AG04449 (cell line): ENCODE results near the gene SPNS1.

Experiments used
- CTCF ChIA-PET: fragments of 350-600 bp; formaldehyde crosslinking; extraction: SDS; loops from one replicate; lab custom pipeline; 2021; ENCODE audit warnings: antibody characterized with exemption; lab: Yijun Ruan, JAX
- POLR2A ChIA-PET: fragments of 400-600, 350-600 bp; formaldehyde crosslinking; extraction: SDS; loops from one replicate; lab custom pipeline; 2020; ENCODE audit warnings: antibody characterized with exemption, inconsistent platforms; lab: Yijun Ruan, JAX
- DNase-seq: peaks from one replicate; pipeline ENCODE4 v3.0.0-alpha.2; 2010; ENCODE audit warnings: low read depth, low spot score
- H3K4me3 ChIP-seq: 2 replicates; pipeline ENCODE4 v1.5.1; 2011; ENCODE audit warnings: low read depth, mild to moderate bottlenecking, control low read depth, low read length
- CTCF ChIP-seq: IDR thresholded peaks from one replicate; pipeline ENCODE4 v1.5.1; 2011; ENCODE audit warnings: mild to moderate bottlenecking, moderate library complexity, low read length, control low read depth, inconsistent platforms; ENCODE audit not compliant: insufficient read depth; ENCODE audit errors: missing control alignments

The SPNS1 gene

GRCh38 chr16:28981517-28981916, 6.9 kb downstream of the SPNS1 start:
- H3K4me3 ChIP-seq, result no peak overlapping the region
- DNase-seq, result no peak
- TF ChIP-seq CTCF, result peak; percentile 39
- CTCF ChIA-PET, result interaction anchor here (1.2 kb wide), 1 partner anchor 29 kb away, joined by 3 read pairs; no protein-coding TSS in a partner anchor
- POLR2A ChIA-PET, result no interaction called here

- no peak overlapping the region for H3K4me3 ChIP-seq
- no peak for TF ChIP-seq CTCF
- POLR2A ChIA-PET, result no interaction called here
- no peak for DNase-seq
- CTCF ChIA-PET, result interaction anchor here (0.8 to 1.0 kb wide), 2 partner anchors 9 to 10 kb away, joined by 3 read pairs; no protein-coding TSS in a partner anchor
Measured at GRCh38 chr16:28982418-28982817, 7.8 kb downstream of the SPNS1 start.

GRCh38 chr16:28982949-28983348, 8.4 kb downstream of the SPNS1 start:
- CTCF ChIA-PET, result interaction anchor here (0.8 to 1.0 kb wide), 2 partner anchors 9 kb away, joined by 3 read pairs; no protein-coding TSS in a partner anchor
- no peak for DNase-seq
- no peak for TF ChIP-seq CTCF
- no peak overlapping the region for H3K4me3 ChIP-seq
- POLR2A ChIA-PET, result no interaction called here

- ChIA-PET POLR2A (no interaction called here), CTCF (interaction anchor here (1.0 kb wide), 1 partner anchor 8 kb away, joined by 3 read pairs; no protein-coding TSS in a partner anchor)
- DNase-seq, result no peak
- no peak overlapping the region for H3K4me3 ChIP-seq
- no peak for TF ChIP-seq CTCF
Measured at GRCh38 chr16:28983644-28984043, 9.1 kb downstream of the SPNS1 start.

GRCh38 chr16:28984091-28984490, 9.5 kb downstream of the SPNS1 start:
- no peak for TF ChIP-seq CTCF
- no peak for DNase-seq
- H3K4me3 ChIP-seq, result no peak overlapping the region
- ChIA-PET CTCF (no interaction called here), POLR2A (no interaction called here)

- no peak for DNase-seq
- POLR2A ChIA-PET, result no interaction called here
- CTCF ChIA-PET, result no interaction called here
- no peak for TF ChIP-seq CTCF
- no peak within 1 kb of the TSS for H3K4me3 ChIP-seq
Measured at GRCh38 chr16:28984619-28985135, 10.1 kb downstream of the SPNS1 start, which contains the start of gene LAT. Gene LAT (plus strand): TSS chr16:28985052. CDS start chr16:28985418, 366 bp downstream.
